OCI-LY3 (cell line): ENCODE measurements around the gene MPG.

ENCODE experiments used
- H2AFZ ChIP-seq: fragments of 200-600, 300-600 bp; shearing (Covaris generic); 2 replicates; pipeline ENCODE4 v1.6.0; 2014; ENCODE audit warnings: antibody characterized with exemption, low read depth, low read length
- H3K27ac ChIP-seq: fragments of 200-600, 300-600 bp; sonication (generic); 2 replicates; pipeline ENCODE4 v1.5.1; 2014; ENCODE audit warnings: mild to moderate bottlenecking, low read length, moderate library complexity, mixed read lengths
- H3K27me3 ChIP-seq: fragments of 200-600, 300-600 bp; sonication (generic); 2 replicates; pipeline ENCODE4 v1.6.1; 2014; ENCODE audit warnings: low read depth, low read length, mixed read lengths
- H3K36me3 ChIP-seq: fragments of 200-600, 300-600 bp; sonication (generic); replicated peaks from 2 replicates; pipeline ENCODE3; 2014; ENCODE audit warnings: low read depth, low read length, mixed read lengths
- H3K4me1 ChIP-seq: fragments of 300-600, 200-600 bp; sonication (generic); 2 replicates; pipeline ENCODE4 v1.6.1; 2014; ENCODE audit warnings: low read length, mixed read lengths
- H3K4me2 ChIP-seq: fragments of 200-600, 300-600 bp; sonication (generic); 2 replicates; pipeline ENCODE4 v1.6.1; 2014; ENCODE audit warnings: low read length, mixed read lengths
- H3K4me3 ChIP-seq: fragments of 300-600, 200-600 bp; sonication (generic); 2 replicates; pipeline ENCODE4 v1.5.1; 2014; ENCODE audit warnings: antibody characterized with exemption, mild to moderate bottlenecking, low read length, moderate library complexity
- H3K79me2 ChIP-seq: fragments of 300-600, 200-600 bp; shearing (Covaris generic); 2 replicates; pipeline ENCODE4 v1.6.1; 2014; ENCODE audit warnings: mild to moderate bottlenecking, low read length, mixed read lengths
- H3K9ac ChIP-seq: fragments of 300-600, 200-600 bp; shearing (Covaris generic); 2 replicates; pipeline ENCODE4 v1.6.0; 2014; ENCODE audit warnings: mild to moderate bottlenecking, low read length, moderate library complexity
- H3K9me3 ChIP-seq: fragments of 200-600, 300-600 bp; shearing (Covaris generic); 2 replicates; pipeline ENCODE4 v1.6.1; 2014; ENCODE audit warnings: low read length, mixed read lengths; ENCODE audit not compliant: insufficient read depth
- H4K20me1 ChIP-seq: fragments of 200-600, 300-600 bp; sonication (generic); 2 replicates; pipeline ENCODE4 v1.6.1; 2016; ENCODE audit warnings: low read length, mixed read lengths; ENCODE audit not compliant: insufficient read depth
- EZH2phosphoT487 ChIP-seq: fragments of 200-600 bp; shearing (Covaris generic); IDR thresholded peaks from 2 replicates; pipeline ENCODE4 v1.6.1; 2018; ENCODE audit warnings: antibody characterized with exemption, mixed run types, low read depth
- TF ChIP-seq, protein P1 (sequence below): fragments of 200-600, 300-600 bp; sonication (generic); IDR thresholded peaks from 2 replicates; pipeline ENCODE4 v1.5.1; 2014; ENCODE audit warnings: antibody characterized with exemption, low read length, low read depth

Gene MPG

DNA sequence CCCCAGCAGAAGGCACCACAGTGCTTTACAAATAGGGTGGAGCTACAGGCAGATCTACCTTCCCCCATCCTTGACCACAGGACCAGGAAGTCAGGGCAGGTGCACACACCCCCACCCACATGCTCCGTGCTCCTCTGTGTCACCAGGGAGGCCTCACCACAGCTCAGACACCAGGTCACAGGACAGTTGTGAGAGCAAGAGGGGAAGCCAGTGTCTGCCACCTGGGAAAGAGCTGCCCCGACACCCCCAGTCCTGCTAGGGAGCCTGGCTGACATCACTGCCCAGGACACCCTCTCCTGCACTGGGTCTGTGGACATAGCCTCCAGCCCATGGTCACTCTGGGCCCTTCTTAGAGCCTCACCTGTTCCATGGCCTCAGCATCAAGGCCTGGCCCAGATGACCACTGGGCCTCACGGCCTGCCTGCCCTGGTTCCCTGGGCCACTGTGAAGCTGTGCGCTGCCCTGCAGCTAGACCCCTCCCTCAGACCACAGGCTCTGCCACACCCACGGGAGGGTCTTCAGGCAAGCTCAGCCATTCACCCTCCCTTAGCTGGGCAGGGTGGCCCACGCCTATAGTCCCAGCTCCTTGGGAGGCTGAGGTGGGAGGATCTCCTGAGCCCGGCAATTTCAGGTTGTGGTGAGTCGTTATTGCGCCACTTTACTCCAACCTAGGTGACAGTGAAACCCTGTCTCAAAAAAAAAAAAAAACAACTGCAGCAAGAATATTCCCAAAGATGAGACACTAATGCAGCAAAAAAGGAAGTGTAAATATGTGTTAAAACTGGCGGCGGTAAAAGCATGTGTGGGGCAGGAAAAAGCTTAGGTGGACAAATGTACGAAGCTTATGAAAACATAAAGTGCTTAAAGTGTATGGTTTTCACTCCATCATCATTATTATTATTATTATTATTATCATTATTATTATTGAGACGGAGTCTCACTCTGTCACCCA lies 38.8 kb upstream of the MPG start:
- Histone ChIP-seq H3K4me1 (peaks cover 45% of the 10 kb centered on the region), H3K9me3 (no peaks in the 10 kb centered on the region), H3K4me3 (no peak overlapping the region), H3K79me2 (peaks cover 15% of the 10 kb centered on the region), H3K27me3 (no peaks in the 10 kb centered on the region), H3K27ac (peak overlapping the region; percentile 73), H3K4me2 (peak overlapping the region; percentile 48), H3K36me3 (peaks cover 49% of the 10 kb centered on the region), H2AFZ (no peak overlapping the region), H4K20me1 (no peaks in the 10 kb centered on the region), H3K9ac (peak overlapping the region; percentile 43; the same call in 1 of the 2 replicates)
- TF ChIP-seq EZH2phosphoT487, result no peak
- TF ChIP-seq, protein P1, sequence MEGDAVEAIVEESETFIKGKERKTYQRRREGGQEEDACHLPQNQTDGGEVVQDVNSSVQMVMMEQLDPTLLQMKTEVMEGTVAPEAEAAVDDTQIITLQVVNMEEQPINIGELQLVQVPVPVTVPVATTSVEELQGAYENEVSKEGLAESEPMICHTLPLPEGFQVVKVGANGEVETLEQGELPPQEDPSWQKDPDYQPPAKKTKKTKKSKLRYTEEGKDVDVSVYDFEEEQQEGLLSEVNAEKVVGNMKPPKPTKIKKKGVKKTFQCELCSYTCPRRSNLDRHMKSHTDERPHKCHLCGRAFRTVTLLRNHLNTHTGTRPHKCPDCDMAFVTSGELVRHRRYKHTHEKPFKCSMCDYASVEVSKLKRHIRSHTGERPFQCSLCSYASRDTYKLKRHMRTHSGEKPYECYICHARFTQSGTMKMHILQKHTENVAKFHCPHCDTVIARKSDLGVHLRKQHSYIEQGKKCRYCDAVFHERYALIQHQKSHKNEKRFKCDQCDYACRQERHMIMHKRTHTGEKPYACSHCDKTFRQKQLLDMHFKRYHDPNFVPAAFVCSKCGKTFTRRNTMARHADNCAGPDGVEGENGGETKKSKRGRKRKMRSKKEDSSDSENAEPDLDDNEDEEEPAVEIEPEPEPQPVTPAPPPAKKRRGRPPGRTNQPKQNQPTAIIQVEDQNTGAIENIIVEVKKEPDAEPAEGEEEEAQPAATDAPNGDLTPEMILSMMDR, result no peak

DNA sequence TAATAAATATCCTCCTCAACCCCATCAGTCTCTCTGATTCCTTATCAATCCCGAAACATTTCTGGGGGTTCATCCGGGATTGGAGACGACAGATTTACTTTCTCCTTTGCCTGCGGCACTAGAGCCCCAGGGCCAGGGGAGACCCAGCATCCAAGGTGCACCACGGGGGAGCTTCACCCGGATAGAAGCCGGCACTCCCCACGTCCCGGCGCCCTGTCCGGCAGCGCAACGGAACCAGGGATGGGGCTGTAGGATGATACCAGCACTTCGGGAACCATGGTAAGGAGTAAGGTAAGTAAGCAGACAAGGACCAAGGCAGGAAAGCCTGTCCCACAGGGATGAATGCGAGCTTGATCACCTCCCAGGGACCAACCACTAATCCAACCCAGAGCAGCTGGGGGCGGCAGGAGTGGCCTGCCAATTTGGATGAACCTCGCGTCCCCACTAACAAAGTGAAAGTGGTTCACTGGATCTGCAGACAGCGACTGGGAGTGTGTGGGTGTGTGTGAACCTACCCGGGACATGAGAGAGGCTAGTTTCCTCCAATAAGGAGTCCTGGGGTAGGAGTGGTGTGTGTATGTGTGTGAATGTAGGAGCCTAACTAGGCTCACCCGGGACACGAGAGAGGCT lies 36.5 kb upstream of the MPG start:
- Histone ChIP-seq H3K27ac (no peak overlapping the region), H3K4me1 (peaks cover 27% of the 10 kb centered on the region), H3K9ac (no peak overlapping the region), H3K4me3 (no peak overlapping the region), H4K20me1 (no peaks in the 10 kb centered on the region), H3K9me3 (no peaks in the 10 kb centered on the region), H3K79me2 (peaks cover 33% of the 10 kb centered on the region), H3K36me3 (peaks cover 62% of the 10 kb centered on the region), H3K4me2 (no peak overlapping the region), H2AFZ (no peak overlapping the region), H3K27me3 (no peaks in the 10 kb centered on the region)
- no peak for TF ChIP-seq EZH2phosphoT487
- TF ChIP-seq, protein P1, result no peak

DNA sequence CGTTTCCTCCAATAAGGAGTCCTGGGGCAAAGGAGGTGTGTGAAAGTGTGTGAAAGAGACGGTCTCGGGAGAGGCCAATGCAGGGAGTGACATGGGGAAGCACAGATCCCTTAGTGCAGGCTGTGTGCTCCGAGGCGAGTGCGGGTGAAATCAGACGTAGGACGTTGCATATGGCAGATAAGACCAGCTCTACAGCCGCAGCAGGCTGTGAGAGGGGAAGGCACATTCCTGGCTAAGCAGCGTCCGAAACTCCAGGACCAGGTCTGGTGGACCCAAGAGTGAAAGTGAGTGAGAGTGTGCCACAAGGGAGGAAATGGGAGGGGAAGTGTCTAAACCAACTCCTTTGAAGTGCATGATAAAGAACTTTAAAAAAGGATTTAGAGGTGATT lies 36.0 kb upstream of the MPG start:
- Histone ChIP-seq H3K4me1 (peaks cover 27% of the 10 kb centered on the region), H4K20me1 (no peaks in the 10 kb centered on the region), H3K9ac (no peak overlapping the region), H3K9me3 (no peaks in the 10 kb centered on the region), H3K4me3 (no peak overlapping the region), H3K27ac (no peak overlapping the region), H3K27me3 (no peaks in the 10 kb centered on the region), H3K4me2 (no peak overlapping the region), H3K36me3 (peaks cover 64% of the 10 kb centered on the region), H3K79me2 (peaks cover 35% of the 10 kb centered on the region), H2AFZ (no peak overlapping the region)
- TF ChIP-seq, protein P1, result no peak
- no peak for TF ChIP-seq EZH2phosphoT487

DNA sequence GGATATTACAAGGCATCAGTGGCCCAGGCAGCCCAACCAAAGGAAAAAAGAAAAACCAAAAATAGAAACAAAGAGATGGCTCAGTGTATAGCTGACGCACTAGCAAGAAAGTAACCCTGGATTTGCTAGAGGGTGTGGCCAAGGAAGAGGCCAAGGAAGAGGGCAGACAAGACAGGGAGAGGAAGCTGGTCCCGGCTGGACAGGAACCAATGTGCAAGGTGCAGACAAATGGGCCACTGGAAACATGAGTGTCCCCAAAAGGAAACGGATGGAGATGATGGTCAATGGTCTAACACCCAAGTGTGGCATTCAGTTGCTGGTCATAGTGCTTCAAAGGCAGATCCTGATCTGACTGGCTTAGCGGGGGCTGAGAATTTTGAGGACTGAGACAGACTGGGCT lies 35.3 kb upstream of the MPG start:
- peaks cover 39% of the 10 kb centered on the region for H3K79me2 ChIP-seq
- H3K36me3 ChIP-seq, result peaks cover 64% of the 10 kb centered on the region
- no peak overlapping the region for H3K4me3 ChIP-seq
- no peak overlapping the region for H3K4me2 ChIP-seq
- no peak overlapping the region for H3K9ac ChIP-seq
- no peaks in the 10 kb centered on the region for H3K9me3 ChIP-seq
- no peaks in the 10 kb centered on the region for H4K20me1 ChIP-seq
- H3K4me1 ChIP-seq, result peaks cover 27% of the 10 kb centered on the region
- H3K27me3 ChIP-seq, result no peaks in the 10 kb centered on the region
- no peak overlapping the region for H3K27ac ChIP-seq
- TF ChIP-seq, protein P1, result no peak
- TF ChIP-seq EZH2phosphoT487, result no peak
- H2AFZ ChIP-seq, result no peak overlapping the region
